Nephron (organoid): Measurements from ENCODE around the gene TMEM258.

Experiments used
- H3K27ac Mint-ChIP-seq, 3 experiments: 2 replicates each; pipeline ENCODE4 v1.8.0; 2020; ENCODE audit warnings: mixed read lengths in 3 of 3, mild to moderate bottlenecking in 2 of 3, moderate library complexity in 1 of 3
- H3K27me3 Mint-ChIP-seq: 2 replicates; pipeline ENCODE4 v1.8.0; 2021; ENCODE audit warnings: low read depth, mild to moderate bottlenecking, moderate library complexity, mixed read lengths
- H3K36me3 Mint-ChIP-seq: 2 replicates; pipeline ENCODE4 v1.8.0; 2020; ENCODE audit warnings: low read depth, mixed read lengths
- H3K4me1 Mint-ChIP-seq: 2 replicates; pipeline ENCODE4 v1.8.0; 2020; ENCODE audit warnings: mixed read lengths
- H3K4me3 Mint-ChIP-seq, 3 experiments: 2 replicates each; pipeline ENCODE4 v1.8.0; 2020; ENCODE audit warnings: mild to moderate bottlenecking in 3 of 3, mixed read lengths in 3 of 3, moderate library complexity in 2 of 3
- H3K9me3 Mint-ChIP-seq: 2 replicates; pipeline ENCODE4 v1.8.0; 2020; ENCODE audit warnings: mixed read lengths
- TF ChIP-seq, protein P1 (sequence below), 3 experiments: fragments of 200-600 bp; sonication (generic); IDR thresholded peaks; one replicate each; pipeline ENCODE4 v1.5.0; 2021; ENCODE audit warnings: antibody characterized with exemption in 3 of 3; ENCODE audit not compliant: unreplicated experiment in 3 of 3

Gene TMEM258

DNA sequence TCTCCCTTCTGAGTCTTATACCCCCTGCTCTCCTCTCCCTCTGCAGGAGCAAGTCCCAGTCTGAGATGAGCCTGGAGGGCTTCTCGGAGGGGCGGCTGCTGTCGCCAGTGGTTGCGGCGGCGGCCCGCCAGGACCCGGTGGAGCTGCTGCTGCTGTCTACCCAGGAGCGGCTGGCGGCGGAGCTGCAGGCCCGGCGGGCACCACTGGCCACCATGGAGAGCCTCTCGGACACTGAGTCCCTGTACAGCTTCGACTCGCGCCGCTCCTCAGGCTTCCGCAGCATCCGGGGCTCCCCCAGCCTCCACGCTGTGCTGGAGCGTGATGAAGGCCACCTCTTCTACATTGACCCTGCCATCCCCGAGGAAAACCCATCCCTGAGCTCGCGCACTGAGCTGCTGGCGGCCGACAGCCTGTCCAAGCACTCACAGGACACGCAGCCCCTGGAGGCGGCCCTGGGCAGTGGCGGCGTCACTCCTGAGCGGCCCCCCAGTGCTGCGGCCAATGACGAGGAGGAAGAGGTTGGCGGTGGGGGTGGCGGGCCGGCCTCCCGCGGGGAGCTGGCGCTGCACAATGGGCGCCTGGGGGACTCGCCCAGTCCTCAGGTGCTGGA is 48.8 kb downstream of the TMEM258 start:
- Mint-ChIP-seq H3K27ac (no peak overlapping the region), H3K4me1 (peaks cover 20% of the 10 kb centered on the region), H3K9me3 (no peaks in the 10 kb centered on the region), H3K27me3 (no peaks in the 10 kb centered on the region), H3K4me3 (no peak overlapping the region), H3K36me3 (peaks cover 4% of the 10 kb centered on the region)
- TF ChIP-seq, protein P1, sequence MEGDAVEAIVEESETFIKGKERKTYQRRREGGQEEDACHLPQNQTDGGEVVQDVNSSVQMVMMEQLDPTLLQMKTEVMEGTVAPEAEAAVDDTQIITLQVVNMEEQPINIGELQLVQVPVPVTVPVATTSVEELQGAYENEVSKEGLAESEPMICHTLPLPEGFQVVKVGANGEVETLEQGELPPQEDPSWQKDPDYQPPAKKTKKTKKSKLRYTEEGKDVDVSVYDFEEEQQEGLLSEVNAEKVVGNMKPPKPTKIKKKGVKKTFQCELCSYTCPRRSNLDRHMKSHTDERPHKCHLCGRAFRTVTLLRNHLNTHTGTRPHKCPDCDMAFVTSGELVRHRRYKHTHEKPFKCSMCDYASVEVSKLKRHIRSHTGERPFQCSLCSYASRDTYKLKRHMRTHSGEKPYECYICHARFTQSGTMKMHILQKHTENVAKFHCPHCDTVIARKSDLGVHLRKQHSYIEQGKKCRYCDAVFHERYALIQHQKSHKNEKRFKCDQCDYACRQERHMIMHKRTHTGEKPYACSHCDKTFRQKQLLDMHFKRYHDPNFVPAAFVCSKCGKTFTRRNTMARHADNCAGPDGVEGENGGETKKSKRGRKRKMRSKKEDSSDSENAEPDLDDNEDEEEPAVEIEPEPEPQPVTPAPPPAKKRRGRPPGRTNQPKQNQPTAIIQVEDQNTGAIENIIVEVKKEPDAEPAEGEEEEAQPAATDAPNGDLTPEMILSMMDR (IDR thresholded peaks at IDR 0.05; ENCODE audit: unreplicated experiment in 3 of 3), result no peak

DNA sequence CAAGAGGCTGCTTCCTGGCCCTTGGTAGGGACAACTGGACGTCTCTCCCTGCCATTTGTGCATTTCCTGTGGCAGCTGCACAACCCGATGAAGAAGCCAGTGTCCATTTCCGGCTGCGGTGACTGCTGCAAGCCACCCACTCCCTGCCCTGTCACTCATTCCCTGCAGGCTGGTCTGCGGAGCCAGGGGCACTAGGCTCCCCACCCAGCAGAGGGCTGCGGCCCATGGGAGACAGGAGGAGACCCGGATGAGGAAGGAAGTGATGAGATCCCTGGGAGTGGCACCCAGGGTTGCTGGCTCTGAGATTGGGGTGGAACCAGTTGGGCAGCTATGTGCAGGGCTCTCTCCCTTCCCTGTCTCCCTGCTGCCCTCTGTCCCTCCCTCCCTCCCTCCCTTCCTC is 50.0 kb downstream of the TMEM258 start:
- TF ChIP-seq, protein P1 (IDR thresholded peaks at IDR 0.05; ENCODE audit: unreplicated experiment in 3 of 3), result no peak
- peaks cover 20% of the 10 kb centered on the region for H3K4me1 Mint-ChIP-seq
- peaks cover 4% of the 10 kb centered on the region for H3K36me3 Mint-ChIP-seq
- H3K4me3 Mint-ChIP-seq, result no peak overlapping the region
- H3K27ac Mint-ChIP-seq, result peak overlapping the region in 2 of 3 experiments; percentile 40 to 58
- no peaks in the 10 kb centered on the region for H3K27me3 Mint-ChIP-seq
- no peaks in the 10 kb centered on the region for H3K9me3 Mint-ChIP-seq

DNA sequence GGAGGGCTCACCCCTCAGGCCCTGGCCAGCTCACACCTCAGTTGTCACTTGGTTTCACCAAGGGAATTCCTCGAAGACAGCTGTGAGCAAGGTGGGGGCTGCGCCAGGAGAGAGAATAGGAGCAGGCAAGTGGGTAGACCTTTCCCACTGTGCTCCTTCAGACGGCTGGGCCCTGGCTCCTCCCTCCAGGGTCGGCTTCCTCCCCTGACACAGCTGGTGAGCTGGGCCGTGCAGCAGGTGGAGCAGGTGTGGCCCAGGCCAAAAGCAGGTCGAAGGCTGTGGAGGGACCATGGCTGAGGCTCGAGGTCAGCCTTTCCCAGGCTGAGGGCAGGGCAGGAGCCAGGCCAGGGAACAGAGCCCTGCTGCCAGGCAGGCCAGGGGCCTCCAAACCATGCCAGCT is 52.4 kb downstream of the TMEM258 start:
- Mint-ChIP-seq H3K9me3 (no peaks in the 10 kb centered on the region), H3K27ac (no peak overlapping the region), H3K4me3 (no peak overlapping the region), H3K27me3 (no peaks in the 10 kb centered on the region), H3K36me3 (peaks cover 12% of the 10 kb centered on the region), H3K4me1 (peaks cover 8% of the 10 kb centered on the region)
- TF ChIP-seq, protein P1 (IDR thresholded peaks at IDR 0.05; ENCODE audit: unreplicated experiment in 3 of 3), result no peak

DNA sequence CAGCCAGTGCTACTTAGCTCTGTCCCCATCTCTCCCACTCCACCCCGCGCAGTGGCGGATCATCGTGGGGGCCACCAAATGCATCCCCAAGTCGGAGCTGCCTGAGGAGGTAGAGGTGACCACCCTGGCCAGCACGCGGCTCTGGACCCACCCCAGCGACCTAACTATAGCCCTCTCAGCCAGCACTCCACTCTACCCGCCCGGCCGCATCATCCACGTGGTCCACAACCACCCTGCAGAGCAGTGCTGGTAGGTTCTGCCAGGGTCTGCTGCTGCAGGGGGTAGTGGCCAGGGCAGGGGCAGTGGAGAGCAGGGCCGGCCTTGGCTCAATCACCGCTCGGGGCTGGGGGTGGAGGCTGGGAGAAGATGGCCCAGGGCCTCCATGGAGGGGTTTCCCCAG is 53.0 kb downstream of the TMEM258 start:
- Mint-ChIP-seq H3K27me3 (no peaks in the 10 kb centered on the region), H3K4me1 (peaks cover 8% of the 10 kb centered on the region), H3K36me3 (peaks cover 12% of the 10 kb centered on the region), H3K4me3 (no peak overlapping the region), H3K27ac (no peak overlapping the region), H3K9me3 (no peaks in the 10 kb centered on the region)
- TF ChIP-seq, protein P1 (IDR thresholded peaks at IDR 0.05; ENCODE audit: unreplicated experiment in 3 of 3), result no peak
